MCF 10A (cell line): ENCODE data around the gene FSTL1. TPM values are rescaled to one million over a fixed set of nuclear protein-coding genes. Genes with fewer than 3 reads are reported as not detected.

Source experiments
- Bru-seq: library from RNA; stranded (reverse); fragments of 400-500 nt; gene quantifications from one replicate; lab custom pipeline; 2021; lab: Mats Ljungman, UMichigan
- BruChase-seq, 2 experiments: library from RNA; stranded (reverse); fragments of 400-500 nt; gene quantifications; one replicate each; lab custom pipeline; 2021; lab: Mats Ljungman, UMichigan
- BruUV-seq: library from RNA; stranded (reverse); fragments of 400-500 nt; replicated peaks from 2 replicates; lab custom pipeline; 2021; lab: Mats Ljungman, UMichigan
- CTCF ChIA-PET: fragments of 300-600 bp; sonication (Branson Sonifier 250); formaldehyde crosslinking; extraction: SDS; loops from one replicate; lab custom pipeline; 2021; ENCODE audit warnings: antibody characterized with exemption, inconsistent platforms; lab: Yijun Ruan, JAX
- POLR2A ChIA-PET: fragments of 300-600, 350-650 bp; sonication (Branson Sonifier 250); formaldehyde crosslinking; extraction: SDS; loops from one replicate; lab custom pipeline; 2020; ENCODE audit warnings: antibody characterized with exemption, inconsistent platforms; lab: Yijun Ruan, JAX
- DNase-seq: peaks from one replicate; pipeline ENCODE4 v3.0.0-alpha.2; 2018; ENCODE audit not compliant: unreplicated experiment
- H3K27ac Mint-ChIP-seq: one replicate; pipeline ENCODE4 v1.8.0; 2022; ENCODE audit warnings: mild to moderate bottlenecking, low read depth, mixed read lengths; ENCODE audit not compliant: unreplicated experiment
- H3K27me3 Mint-ChIP-seq: one replicate; pipeline ENCODE4 v1.8.0; 2022; ENCODE audit warnings: mixed read lengths; ENCODE audit not compliant: insufficient read depth, unreplicated experiment
- H3K36me3 Mint-ChIP-seq: one replicate; pipeline ENCODE4 v1.8.0; 2022; ENCODE audit warnings: mild to moderate bottlenecking, moderate library complexity, mixed read lengths; ENCODE audit not compliant: insufficient read depth, unreplicated experiment
- H3K4me1 Mint-ChIP-seq: one replicate; pipeline ENCODE4 v1.8.0; 2022; ENCODE audit warnings: mixed read lengths; ENCODE audit not compliant: insufficient read depth, unreplicated experiment
- H3K4me3 Mint-ChIP-seq: one replicate; pipeline ENCODE4 v1.8.0; 2022; ENCODE audit warnings: mild to moderate bottlenecking, moderate library complexity, mixed read lengths; ENCODE audit not compliant: unreplicated experiment
- H3K9me3 Mint-ChIP-seq: one replicate; pipeline ENCODE4 v1.8.0; 2022; ENCODE audit warnings: mixed read lengths; ENCODE audit not compliant: unreplicated experiment
- intact Hi-C: fragments of 100-400 bp; cut with micrococcal nuclease; formaldehyde crosslinking; loops from 2 replicates; pipeline ENCODE4 v1.14.1; 2022
- long read RNA-seq: library from polyadenylated mRNA; stranded (forward); transcript quantifications from one replicate; pipeline ENCODE4 v2.0.0, GENCODE V29; 2022
- total RNA-seq: library from RNA; stranded (reverse); gene quantifications from 2 replicates; pipeline ENCODE4 v1.2.3, GENCODE V29; 2022
- TF ChIP-seq, protein P1 (sequence below): fragments of 200-600 bp; IDR thresholded peaks from one replicate; pipeline ENCODE4 v1.8.0; 2022; ENCODE audit warnings: antibody characterized with exemption, mild to moderate bottlenecking; ENCODE audit not compliant: unreplicated experiment

FSTL1 gene, protein sequence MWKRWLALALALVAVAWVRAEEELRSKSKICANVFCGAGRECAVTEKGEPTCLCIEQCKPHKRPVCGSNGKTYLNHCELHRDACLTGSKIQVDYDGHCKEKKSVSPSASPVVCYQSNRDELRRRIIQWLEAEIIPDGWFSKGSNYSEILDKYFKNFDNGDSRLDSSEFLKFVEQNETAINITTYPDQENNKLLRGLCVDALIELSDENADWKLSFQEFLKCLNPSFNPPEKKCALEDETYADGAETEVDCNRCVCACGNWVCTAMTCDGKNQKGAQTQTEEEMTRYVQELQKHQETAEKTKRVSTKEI
- total RNA-seq (49.4 and 56.4 TPM in 2 replicates), Bru-seq, nascent RNA (percentile 68 among the genes with signal in this experiment), BruChase-seq, experiment 1, labeled RNA remaining after a 6-hour chase (percentile 74 among the genes with signal in this experiment), BruChase-seq, experiment 2, labeled RNA remaining after a 2-hour chase (percentile 65 among the genes with signal in this experiment)
- long read RNA-seq, full-length matches to known transcripts, result 79 of 109 reads
- long read RNA-seq, partial matches to known transcripts, result 15 of 109 reads
- long read RNA-seq, other reads (novel, unspliced or antisense), result 15 of 109 reads

GRCh38 chr3:120450600-120451271, at the start of gene FSTL1:
TSS of gene FSTL1 (minus strand) at chr3:120450992. CDS start at chr3:120450746, 246 bp downstream.
- POLR2A ChIA-PET, result interaction anchor here (1.6 kb wide), 1 partner anchor 17 kb away, joined by 4 read pairs; no protein-coding TSS in a partner anchor
- BruUV-seq, result no TSS peak
- DNase-seq, result peak; percentile 31

GRCh38 chr3:120498556-120499346, 48.0 kb upstream of the FSTL1 start:
- intact Hi-C loops, result no loop called here
- Mint-ChIP-seq H3K9me3 (peaks cover 6% of the 10 kb centered on the region), H3K27ac (no peak overlapping the region), H3K36me3 (no peaks in the 10 kb centered on the region), H3K27me3 (no peaks in the 10 kb centered on the region), H3K4me3 (no peak overlapping the region), H3K4me1 (peaks cover 25% of the 10 kb centered on the region)
- no TSS peak for BruUV-seq
- POLR2A ChIA-PET, result interaction anchor here (0.8 to 1.5 kb wide), 2 partner anchors 12 to 60 kb away, joined by 3 read pairs; no protein-coding TSS in a partner anchor
- TF ChIP-seq, protein P1, sequence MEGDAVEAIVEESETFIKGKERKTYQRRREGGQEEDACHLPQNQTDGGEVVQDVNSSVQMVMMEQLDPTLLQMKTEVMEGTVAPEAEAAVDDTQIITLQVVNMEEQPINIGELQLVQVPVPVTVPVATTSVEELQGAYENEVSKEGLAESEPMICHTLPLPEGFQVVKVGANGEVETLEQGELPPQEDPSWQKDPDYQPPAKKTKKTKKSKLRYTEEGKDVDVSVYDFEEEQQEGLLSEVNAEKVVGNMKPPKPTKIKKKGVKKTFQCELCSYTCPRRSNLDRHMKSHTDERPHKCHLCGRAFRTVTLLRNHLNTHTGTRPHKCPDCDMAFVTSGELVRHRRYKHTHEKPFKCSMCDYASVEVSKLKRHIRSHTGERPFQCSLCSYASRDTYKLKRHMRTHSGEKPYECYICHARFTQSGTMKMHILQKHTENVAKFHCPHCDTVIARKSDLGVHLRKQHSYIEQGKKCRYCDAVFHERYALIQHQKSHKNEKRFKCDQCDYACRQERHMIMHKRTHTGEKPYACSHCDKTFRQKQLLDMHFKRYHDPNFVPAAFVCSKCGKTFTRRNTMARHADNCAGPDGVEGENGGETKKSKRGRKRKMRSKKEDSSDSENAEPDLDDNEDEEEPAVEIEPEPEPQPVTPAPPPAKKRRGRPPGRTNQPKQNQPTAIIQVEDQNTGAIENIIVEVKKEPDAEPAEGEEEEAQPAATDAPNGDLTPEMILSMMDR, result no peak
- CTCF ChIA-PET, result interaction anchor here (0.6 to 1.3 kb wide), 6 partner anchors 11 to 262 kb away, joined by 3 to 7 read pairs (median 3); no protein-coding TSS in a partner anchor
- DNase-seq, result peak; percentile 85

More at GRCh38 chr3:120450600-120451271, at the start of gene FSTL1:
- Mint-ChIP-seq H3K9me3 (no peaks in the 10 kb centered on the region), H3K36me3 (no peaks in the 10 kb centered on the region), H3K4me1 (peaks cover 15% of the 10 kb centered on the region), H3K27me3 (no peaks in the 10 kb centered on the region), H3K4me3 (peak within 1 kb of the TSS; percentile 86), H3K27ac (peak within 1 kb of the TSS; percentile 90)
- TF ChIP-seq, protein P1, result no peak
- intact Hi-C loops, result loop anchor here (1.0 to 2.0 kb wide), 2 partner anchors 46 to 57 kb away; no protein-coding TSS in a partner anchor
- CTCF ChIA-PET, result interaction anchor here (0.6 to 1.0 kb wide), 2 partner anchors 34 to 512 kb away, joined by 3 to 4 read pairs; no protein-coding TSS in a partner anchor

DNA sequence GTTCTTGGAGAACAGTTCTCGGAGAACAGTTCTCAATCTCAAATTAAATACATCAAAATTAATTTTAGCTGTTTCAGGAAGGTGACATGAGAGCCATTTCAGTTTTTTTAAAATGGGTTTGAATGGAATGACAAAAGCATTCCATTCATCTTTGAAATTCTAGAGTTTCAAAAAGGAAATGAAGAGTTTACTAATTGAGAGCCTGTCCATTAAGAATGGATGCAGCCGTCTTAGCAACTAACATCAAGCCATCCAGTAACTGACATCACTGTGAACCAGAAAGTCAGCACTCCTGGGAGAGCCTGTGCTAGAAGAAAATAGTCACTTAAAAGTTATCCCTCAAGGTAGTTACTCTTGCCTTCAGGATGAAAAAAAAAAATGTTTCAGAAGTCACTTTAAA, 47.0 kb upstream of the FSTL1 start:
- Mint-ChIP-seq H3K9me3 (peaks cover 9% of the 10 kb centered on the region), H3K27ac (peak overlapping the region; percentile 78), H3K4me1 (peaks cover 25% of the 10 kb centered on the region), H3K36me3 (no peaks in the 10 kb centered on the region), H3K4me3 (peak overlapping the region; percentile 43), H3K27me3 (no peaks in the 10 kb centered on the region)
- CTCF ChIA-PET, result interaction anchor here (0.8 to 1.3 kb wide), 2 partner anchors 13 to 64 kb away, joined by 3 read pairs; no protein-coding TSS in a partner anchor
- intact Hi-C loops, result loop anchor here (2.0 kb wide), 1 partner anchor 47 kb away; the partner anchor contains the start of gene FSTL1
- no TSS peak for BruUV-seq
- TF ChIP-seq, protein P1, result no peak
- no peak for DNase-seq
- POLR2A ChIA-PET, result no interaction called here
